Neural cell (in vitro differentiated cells): Measurements from ENCODE around the gene SLC36A2. TPM values are rescaled to one million over a fixed set of nuclear protein-coding genes. Genes with fewer than 3 reads are reported as not detected.

ENCODE experiments used
- H2AFZ ChIP-seq: fragments of 200-600, 300-800 bp; sonication (generic), shearing (Covaris generic); 2 replicates; pipeline ENCODE4 v1.6.0; 2014; ENCODE audit warnings: low read depth, mild to moderate bottlenecking, antibody characterized with exemption, low read length, moderate library complexity
- H3F3A ChIP-seq: fragments of 200-600 bp; shearing (Covaris generic); 2 replicates; pipeline ENCODE4 v1.6.1; 2016; ENCODE audit warnings: mild to moderate bottlenecking, moderate library complexity, mixed read lengths, antibody characterized with exemption, low read length; ENCODE audit not compliant: insufficient read depth, poor library complexity, severe bottlenecking
- H3K27ac ChIP-seq: fragments of 200-600, 300-800 bp; sonication (generic), shearing (Covaris generic); 2 replicates; pipeline ENCODE4 v1.5.1; 2014; ENCODE audit warnings: mild to moderate bottlenecking, low read length, moderate library complexity
- H3K27me3 ChIP-seq: fragments of 300-800, 200-600 bp; sonication (generic), shearing (Covaris generic); 2 replicates; pipeline ENCODE4 v1.6.0; 2014; ENCODE audit warnings: mild to moderate bottlenecking, low read depth, low read length, moderate library complexity; ENCODE audit not compliant: insufficient read depth
- H3K36me3 ChIP-seq: fragments of 300-800, 200-600 bp; sonication (generic), shearing (Covaris generic); 2 replicates; pipeline ENCODE4 v1.5.1; 2014; ENCODE audit warnings: mild to moderate bottlenecking, antibody characterized with exemption, low read length, moderate library complexity; ENCODE audit not compliant: insufficient read depth
- H3K4me2 ChIP-seq: fragments of 300-800, 200-600 bp; sonication (generic), shearing (Covaris generic); 2 replicates; pipeline ENCODE4 v1.6.0; 2014; ENCODE audit warnings: mild to moderate bottlenecking, low read length
- H3K4me3 ChIP-seq: fragments of 300-800, 200-600 bp; sonication (generic), shearing (Covaris generic); 2 replicates; pipeline ENCODE4 v1.5.1; 2014; ENCODE audit warnings: mild to moderate bottlenecking, low read length, moderate library complexity
- H3K79me2 ChIP-seq: fragments of 200-600 bp; shearing (Covaris generic); replicated peaks from 2 replicates; pipeline ENCODE4 v1.6.0; 2014; ENCODE audit warnings: mild to moderate bottlenecking, low read length, moderate library complexity; ENCODE audit not compliant: insufficient read depth
- H3K9ac ChIP-seq: fragments of 300-800, 200-600 bp; sonication (generic), shearing (Covaris generic); 2 replicates; pipeline ENCODE4 v1.6.1; 2016; ENCODE audit warnings: mild to moderate bottlenecking, low read length, mixed read lengths
- H3K9me2 ChIP-seq: fragments of 200-600 bp; shearing (Covaris generic); 2 replicates; pipeline ENCODE4 v1.6.1; 2016; ENCODE audit warnings: mild to moderate bottlenecking, low read length, mixed read lengths; ENCODE audit not compliant: insufficient read depth
- H3K9me3 ChIP-seq: fragments of 200-600, 300-800 bp; sonication (generic), shearing (Covaris generic); 2 replicates; pipeline ENCODE4 v1.6.1; 2016; ENCODE audit warnings: mild to moderate bottlenecking, mixed run types, low read length, moderate library complexity, mixed read lengths
- H4K20me1 ChIP-seq: fragments of 200-600 bp; shearing (Covaris generic); 2 replicates; pipeline ENCODE4 v1.6.1; 2016; ENCODE audit warnings: mild to moderate bottlenecking, mixed run types; ENCODE audit not compliant: insufficient read depth
- CTCF ChIP-seq: fragments of 450-650 bp; IDR thresholded peaks from 2 replicates; pipeline ENCODE4 v1.5.1; 2014; ENCODE audit warnings: antibody characterized with exemption, mild to moderate bottlenecking, moderate library complexity; ENCODE audit not compliant: poor library complexity, severe bottlenecking
- EP300 ChIP-seq: fragments of 450-650 bp; conservative IDR thresholded peaks from 2 replicates; pipeline ENCODE4 v1.6.1; 2014; ENCODE audit warnings: antibody characterized with exemption, mild to moderate bottlenecking, moderate library complexity; ENCODE audit not compliant: poor library complexity, severe bottlenecking
- EZH2 ChIP-seq: fragments of 200-600, 300-800 bp; shearing (Covaris generic), sonication (generic); IDR thresholded peaks from 2 replicates; pipeline ENCODE4 v1.6.1; 2014; ENCODE audit warnings: antibody characterized with exemption, low read length, borderline replicate concordance, mild to moderate bottlenecking; ENCODE audit not compliant: insufficient read depth, poor library complexity, severe bottlenecking
- MXI1 ChIP-seq: fragments of 450-650 bp; conservative IDR thresholded peaks from 2 replicates; pipeline ENCODE4 v1.6.1; 2014; ENCODE audit warnings: antibody characterized with exemption, mild to moderate bottlenecking; ENCODE audit not compliant: poor library complexity, severe bottlenecking
- POLR2AphosphoS5 ChIP-seq: IDR thresholded peaks from 2 replicates; pipeline ENCODE4 v1.6.1; 2012
- RAD21 ChIP-seq: fragments of 450-650 bp; conservative IDR thresholded peaks from 2 replicates; pipeline ENCODE4 v1.6.1; 2014; ENCODE audit warnings: antibody characterized with exemption, mild to moderate bottlenecking, moderate library complexity
- REST ChIP-seq: IDR thresholded peaks from 2 replicates; pipeline ENCODE4 v1.6.1; 2012; ENCODE audit warnings: borderline replicate concordance
- SMC3 ChIP-seq: fragments of 450-650 bp; conservative IDR thresholded peaks from 2 replicates; pipeline ENCODE4 v1.6.1; 2014; ENCODE audit warnings: antibody characterized with exemption, mild to moderate bottlenecking, moderate library complexity; ENCODE audit not compliant: poor library complexity
- TAF1 ChIP-seq: IDR thresholded peaks from 2 replicates; pipeline ENCODE4 v1.6.1; 2012; ENCODE audit warnings: low read depth
- polyA plus RNA-seq: library from polyadenylated mRNA; depleted of rRNA; stranded (reverse); fragments of >200 nt; gene quantifications from 2 replicates; pipeline ENCODE4 v1.2.3, GENCODE V29; 2014

The SLC36A2 gene
- polyA plus RNA-seq, 1 donor from 2014 or later, result not detected

- Histone ChIP-seq H4K20me1 (no peaks in the 10 kb centered on the region), H3K9me2 (no peaks in the 10 kb centered on the region), H3K9me3 (no peaks in the 10 kb centered on the region), H3K4me2 (no peak overlapping the region), H3K4me3 (no peak overlapping the region), H2AFZ (no peak overlapping the region), H3F3A (no peaks in the 10 kb centered on the region), H3K9ac (no peak overlapping the region), H3K36me3 (no peaks in the 10 kb centered on the region), H3K79me2 (no peaks in the 10 kb centered on the region), H3K27me3 (no peaks in the 10 kb centered on the region), H3K27ac (no peak overlapping the region)
- TF ChIP-seq REST (no peak), TAF1 (no peak), EZH2 (no peak), RAD21 (no peak), MXI1 (no peak), EP300 (no peak), SMC3 (no peak), CTCF (no peak), POLR2AphosphoS5 (no peak)
Measured at GRCh38 chr5:151267491-151268260, 79.7 kb downstream of the SLC36A2 start.

Other genes starting within 250 kb of the SLC36A2 start
- gene ANXA6, start 189.8 kb downstream of the SLC36A2 start, polyA plus RNA-seq, result 27.5 and 51.9 TPM in 2 replicates
- gene CCDC69, start 123.5 kb downstream of the SLC36A2 start, polyA plus RNA-seq, result not detected in 2 replicates
- 0.40 and 0.98 TPM in 2 replicates for gene GM2A, start 94.4 kb downstream of the SLC36A2 start, polyA plus RNA-seq
- not detected in 2 replicates for gene SLC36A3, start 43.8 kb downstream of the SLC36A2 start, polyA plus RNA-seq
- 5.0 and 5.3 TPM in 2 replicates for gene SLC36A1, start 100.0 kb upstream of the SLC36A2 start, polyA plus RNA-seq
- gene FAT2, start 243.8 kb upstream of the SLC36A2 start, polyA plus RNA-seq, result not detected in 2 replicates